Measurements from ENCODE around the gene TSHZ3. TPM values are rescaled to one million over a fixed set of nuclear protein-coding genes. Genes with fewer than 3 reads are reported as not detected.

The TSHZ3 gene
- total RNA-seq, 4 donors from 2014 or later = 15.0 to 18.8 (median 18.1) TPM

- Histone ChIP-seq H3K27me3 (no peaks in the 10 kb centered on the region), H3K36me3 (no peaks in the 10 kb centered on the region), H3K9me3 (no peaks in the 10 kb centered on the region), H3K4me1 (peaks cover 3 to 4% of the 10 kb centered on the region in 2 donors), H3K27ac (no peak overlapping the region), H3K4me3 (replicated peaks in 1 of 3) (no peak overlapping the region)
- DNase-seq = no peak
- TF ChIP-seq CTCF (IDR thresholded peaks at IDR 0.05) (no peak), POLR2A (IDR thresholded peaks at IDR 0.05) (no peak)
- 91 to 97% methylated on average over 6 of the region's 6 CpGs for WGBS, 2 donors
- intact Hi-C loops (cut with DNase I) = no loop called here
Measured at GRCh38 chr19:31380854-31381253, 31.6 kb upstream of the TSHZ3 start.

- TF ChIP-seq POLR2A (IDR thresholded peaks at IDR 0.05) = no peak
- TF ChIP-seq CTCF (IDR thresholded peaks at IDR 0.05) = no peak
- Histone ChIP-seq H3K27ac (no peak overlapping the region), H3K27me3 (no peaks in the 10 kb centered on the region), H3K4me3 (replicated peaks in 1 of 3) (no peak overlapping the region), H3K9me3 (no peaks in the 10 kb centered on the region), H3K4me1 (no peaks in the 10 kb centered on the region), H3K36me3 (no peaks in the 10 kb centered on the region)
- DNase-seq = no peak
- intact Hi-C loops (cut with DNase I) = no loop called here
- WGBS, 2 donors = 59 to 78% methylated on average over 4 of the region's 4 CpGs
Measured at GRCh38 chr19:31378404-31378803, 29.2 kb upstream of the TSHZ3 start.

GRCh38 chr19:31377736-31378135, 28.5 kb upstream of the TSHZ3 start:
- H3K27me3 ChIP-seq = no peaks in the 10 kb centered on the region
- no peak for TF ChIP-seq POLR2A (IDR thresholded peaks at IDR 0.05)
- TF ChIP-seq CTCF (IDR thresholded peaks at IDR 0.05) = no peak
- WGBS, 2 donors = 89 to 97% methylated on average over 1 of the region's 1 CpG
- H3K9me3 ChIP-seq = no peaks in the 10 kb centered on the region
- intact Hi-C loops (cut with DNase I) = no loop called here
- H3K4me1 ChIP-seq = no peaks in the 10 kb centered on the region
- no peak for DNase-seq
- no peak overlapping the region for H3K4me3 ChIP-seq (replicated peaks in 1 of 3)
- no peak overlapping the region for H3K27ac ChIP-seq
- H3K36me3 ChIP-seq = no peaks in the 10 kb centered on the region

GRCh38 chr19:31372246-31372781, 23.1 kb upstream of the TSHZ3 start:
- no peaks in the 10 kb centered on the region for H3K27me3 ChIP-seq
- WGBS, 2 donors = 63 to 66% methylated on average over 2 of the region's 2 CpGs
- TF ChIP-seq POLR2A (IDR thresholded peaks at IDR 0.05) (no peak), CTCF (IDR thresholded peaks at IDR 0.05) (no peak)

GRCh38 chr19:31370216-31370615, 21.0 kb upstream of the TSHZ3 start:
- WGBS, 2 donors = 75 to 77% methylated on average over 5 of the region's 5 CpGs

More at GRCh38 chr19:31372246-31372781, 23.1 kb upstream of the TSHZ3 start:
- Histone ChIP-seq H3K9me3 (no peaks in the 10 kb centered on the region), H3K36me3 (no peaks in the 10 kb centered on the region), H3K4me3 (replicated peaks in 1 of 3) (no peak overlapping the region), H3K27ac (no peak overlapping the region), H3K4me1 (no peaks in the 10 kb centered on the region)
- no peak for DNase-seq
- intact Hi-C loops (cut with DNase I) = no loop called here

More at GRCh38 chr19:31370216-31370615, 21.0 kb upstream of the TSHZ3 start:
- intact Hi-C loops (cut with DNase I) = no loop called here
- no peak overlapping the region for H3K4me3 ChIP-seq (replicated peaks in 1 of 3)
- H3K27ac ChIP-seq = no peak overlapping the region
- no peaks in the 10 kb centered on the region for H3K27me3 ChIP-seq
- TF ChIP-seq POLR2A (IDR thresholded peaks at IDR 0.05) = no peak
- no peak for TF ChIP-seq CTCF (IDR thresholded peaks at IDR 0.05)
- H3K9me3 ChIP-seq = no peaks in the 10 kb centered on the region
- DNase-seq = no peak
- H3K4me1 ChIP-seq = no peaks in the 10 kb centered on the region
- no peaks in the 10 kb centered on the region for H3K36me3 ChIP-seq
